PC-3 (cell line): ENCODE data around the gene HLF. TPM values are rescaled to one million over a fixed set of nuclear protein-coding genes. Genes with fewer than 3 reads are reported as not detected.
A peak's percentile ranks its signal among the peaks of the same experiment; 100 is the strongest.

Source experiments
- ATAC-seq: fragments of 200-7000 bp; cut with Tn5 transposase; 2 replicates; pipeline ENCODE4 v1.9.1; 2020; ENCODE audit warnings: mild to moderate bottlenecking, moderate library complexity
- BruUV-seq: library from RNA; stranded (reverse); fragments of 400-500 nt; replicated peaks from 2 replicates; lab custom pipeline; 2021; lab: Mats Ljungman, UMichigan
- CTCF ChIA-PET: fragments of 300-600 bp; sonication (Branson Sonifier 250); formaldehyde crosslinking; loops from one replicate; lab custom pipeline; 2022; ENCODE audit warnings: antibody characterized with exemption; lab: Charles Lee
- POLR2A ChIA-PET: fragments of 300-600 bp; sonication (Branson Sonifier 250); formaldehyde crosslinking; loops from one replicate; lab custom pipeline; 2022; ENCODE audit warnings: antibody characterized with exemption; ENCODE audit not compliant: unreplicated experiment; lab: Charles Lee
- DNase-seq: peaks from one replicate; pipeline ENCODE4 v3.0.0-alpha.2; 2015
- H2AFZ ChIP-seq: fragments of 300-600 bp; sonication (generic); 2 replicates; pipeline ENCODE4 v1.6.0; 2016; ENCODE audit warnings: antibody characterized with exemption, low read length
- H3F3A ChIP-seq: fragments of 300-600 bp; sonication (generic); one replicate; pipeline ENCODE4 v1.6.0; 2017; ENCODE audit warnings: antibody characterized with exemption, low read length, control low read depth, mild to moderate bottlenecking; ENCODE audit not compliant: unreplicated experiment
- H3K27ac ChIP-seq: fragments of 300-600 bp; sonication (generic); 2 replicates; pipeline ENCODE4 v1.5.1; 2016; ENCODE audit warnings: mild to moderate bottlenecking, low read length
- H3K27me3 ChIP-seq: fragments of 300-600 bp; sonication (generic); 2 replicates; pipeline ENCODE4 v1.6.1; 2016; ENCODE audit warnings: low read length, mixed read lengths
- H3K36me3 ChIP-seq: fragments of 300-600 bp; sonication (generic); 2 replicates; pipeline ENCODE4 v1.6.1; 2016; ENCODE audit warnings: low read depth, mixed run types, low read length, mixed read lengths
- H3K4me1 ChIP-seq: fragments of 300-600 bp; sonication (generic); 2 replicates; pipeline ENCODE4 v1.5.1; 2016; ENCODE audit warnings: low read length; ENCODE audit not compliant: insufficient read depth
- H3K4me2 ChIP-seq: fragments of 300-600 bp; sonication (generic); 2 replicates; pipeline ENCODE4 v1.6.0; 2016; ENCODE audit warnings: low read length
- H3K4me3 ChIP-seq: fragments of 300-600 bp; sonication (generic); 2 replicates; pipeline ENCODE4 v1.5.1; 2016; ENCODE audit warnings: mild to moderate bottlenecking, low read length, mixed read lengths
- H3K79me2 ChIP-seq: fragments of 300-600 bp; sonication (generic); 2 replicates; pipeline ENCODE4 v1.6.1; 2017; ENCODE audit warnings: low read length, mixed read lengths
- H3K9ac ChIP-seq: fragments of 300-600 bp; sonication (generic); 2 replicates; pipeline ENCODE4 v1.6.0; 2016; ENCODE audit warnings: mild to moderate bottlenecking, low read length
- H3K9me2 ChIP-seq: fragments of 300-600 bp; sonication (generic); replicated peaks from 2 replicates; pipeline ENCODE4 v1.6.1; 2016; ENCODE audit warnings: mixed run types, low read length, mixed read lengths
- H3K9me3 ChIP-seq: fragments of 300-600 bp; sonication (generic); 2 replicates; pipeline ENCODE4 v1.6.1; 2016; ENCODE audit warnings: low read length, mixed read lengths
- H4K20me1 ChIP-seq: fragments of 300-600 bp; sonication (generic); 2 replicates; pipeline ENCODE4 v1.6.1; 2016; ENCODE audit warnings: low read length, mixed read lengths
- EZH2 ChIP-seq: fragments of 300-600 bp; sonication (generic); IDR thresholded peaks from one replicate; pipeline ENCODE4 v1.6.1; 2017; ENCODE audit warnings: antibody characterized with exemption, mild to moderate bottlenecking, low read length; ENCODE audit not compliant: unreplicated experiment
- EZH2phosphoT487 ChIP-seq: fragments of 300-600 bp; sonication (generic); IDR thresholded peaks from 2 replicates; pipeline ENCODE4 v1.6.1; 2018; ENCODE audit warnings: mild to moderate bottlenecking, antibody characterized with exemption, low read length, borderline replicate concordance
- intact Hi-C: fragments of 100-400 bp; cut with micrococcal nuclease; formaldehyde crosslinking; loops from 2 replicates; pipeline ENCODE4 v1.9.0; 2023
- total RNA-seq: library from RNA; depleted of rRNA; stranded (reverse); fragments of >200 nt; gene quantifications from 2 replicates; pipeline ENCODE4 v1.2.3, GENCODE V29; 2014
- TF ChIP-seq, protein P1 (sequence below): fragments of 300-600 bp; sonication (generic); conservative IDR thresholded peaks from 2 replicates; pipeline ENCODE4 v1.5.1; 2017; ENCODE audit warnings: antibody characterized with exemption, low read depth, mild to moderate bottlenecking, low read length

The HLF gene
- total RNA-seq, 1 experiment from 2014 or later, result 0.66 TPM

DNA sequence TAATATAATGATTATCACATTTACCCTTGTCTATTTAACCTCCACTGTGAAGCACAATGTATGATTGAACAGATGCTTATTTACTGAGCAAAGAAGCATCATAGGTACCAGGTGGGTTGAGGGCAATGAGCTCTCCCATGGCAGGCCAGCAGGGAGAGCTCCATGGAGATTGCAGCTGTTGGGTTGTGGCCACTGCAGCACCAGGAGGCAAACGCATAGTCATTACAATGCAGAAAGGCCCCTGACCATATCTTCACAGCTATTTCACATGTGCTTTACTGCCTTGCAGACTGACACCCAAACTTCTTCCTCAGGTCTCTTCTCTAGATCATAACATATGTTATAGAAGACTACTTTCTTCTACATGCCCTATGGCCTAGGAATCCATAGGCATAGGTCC is 81.9 kb downstream of the HLF start:
- H3K4me2 ChIP-seq, result no peak overlapping the region
- no peak overlapping the region for H3K9ac ChIP-seq
- H3K9me2 ChIP-seq, result no peaks in the 10 kb centered on the region
- intact Hi-C loops, result loop anchor here (5.0 to 10.0 kb wide), 2 partner anchors 49 to 442 kb away; partner anchors contain the start of gene TOM1L1
- no peaks in the 10 kb centered on the region for H3K9me3 ChIP-seq
- H3K36me3 ChIP-seq, result no peaks in the 10 kb centered on the region
- no peak for ATAC-seq
- H3F3A ChIP-seq, result no peaks in the 10 kb centered on the region
- H3K27me3 ChIP-seq, result no peaks in the 10 kb centered on the region
- H3K79me2 ChIP-seq, result no peaks in the 10 kb centered on the region
- ChIA-PET POLR2A (no interaction called here), CTCF (no interaction called here)
- H4K20me1 ChIP-seq, result no peaks in the 10 kb centered on the region
- DNase-seq, result no peak
- no peak for TF ChIP-seq EZH2phosphoT487
- no peak for TF ChIP-seq EZH2
- no peak overlapping the region for H2AFZ ChIP-seq
- no peak overlapping the region for H3K4me3 ChIP-seq
- H3K4me1 ChIP-seq, result no peaks in the 10 kb centered on the region
- no TSS peak for BruUV-seq
- H3K27ac ChIP-seq, result no peak overlapping the region

DNA sequence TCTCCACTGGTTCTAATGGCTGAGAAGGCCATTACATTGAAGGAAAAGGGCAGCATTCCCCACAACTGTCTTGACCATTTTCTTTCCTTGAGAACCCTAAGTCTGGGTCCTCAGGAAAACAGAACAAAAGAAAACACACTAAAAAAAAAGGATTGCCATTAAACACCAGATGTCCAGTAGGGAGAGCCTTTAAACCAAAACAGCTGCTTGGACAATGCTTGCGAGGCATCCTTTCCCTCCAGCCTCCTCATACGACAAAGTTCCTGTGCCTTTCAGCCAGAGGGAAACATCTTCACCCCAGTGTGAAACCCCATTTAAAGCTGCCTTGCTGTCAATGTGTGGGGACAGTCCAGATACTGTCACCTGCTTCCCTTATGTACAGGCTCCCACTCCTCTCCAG is 82.6 kb downstream of the HLF start:
- Histone ChIP-seq H3K79me2 (no peaks in the 10 kb centered on the region), H2AFZ (no peak overlapping the region), H3K9me3 (no peaks in the 10 kb centered on the region), H3K9me2 (no peaks in the 10 kb centered on the region), H3K36me3 (no peaks in the 10 kb centered on the region), H3K4me3 (no peak overlapping the region), H3K9ac (no peak overlapping the region), H3K4me2 (no peak overlapping the region), H3F3A (no peaks in the 10 kb centered on the region), H4K20me1 (no peaks in the 10 kb centered on the region), H3K4me1 (no peaks in the 10 kb centered on the region), H3K27me3 (no peaks in the 10 kb centered on the region), H3K27ac (no peak overlapping the region)
- no TSS peak for BruUV-seq
- intact Hi-C loops, result loop anchor here (5.0 to 10.0 kb wide), 2 partner anchors 50 to 443 kb away; partner anchors contain the start of gene TOM1L1
- no peak for DNase-seq
- TF ChIP-seq, protein P1, sequence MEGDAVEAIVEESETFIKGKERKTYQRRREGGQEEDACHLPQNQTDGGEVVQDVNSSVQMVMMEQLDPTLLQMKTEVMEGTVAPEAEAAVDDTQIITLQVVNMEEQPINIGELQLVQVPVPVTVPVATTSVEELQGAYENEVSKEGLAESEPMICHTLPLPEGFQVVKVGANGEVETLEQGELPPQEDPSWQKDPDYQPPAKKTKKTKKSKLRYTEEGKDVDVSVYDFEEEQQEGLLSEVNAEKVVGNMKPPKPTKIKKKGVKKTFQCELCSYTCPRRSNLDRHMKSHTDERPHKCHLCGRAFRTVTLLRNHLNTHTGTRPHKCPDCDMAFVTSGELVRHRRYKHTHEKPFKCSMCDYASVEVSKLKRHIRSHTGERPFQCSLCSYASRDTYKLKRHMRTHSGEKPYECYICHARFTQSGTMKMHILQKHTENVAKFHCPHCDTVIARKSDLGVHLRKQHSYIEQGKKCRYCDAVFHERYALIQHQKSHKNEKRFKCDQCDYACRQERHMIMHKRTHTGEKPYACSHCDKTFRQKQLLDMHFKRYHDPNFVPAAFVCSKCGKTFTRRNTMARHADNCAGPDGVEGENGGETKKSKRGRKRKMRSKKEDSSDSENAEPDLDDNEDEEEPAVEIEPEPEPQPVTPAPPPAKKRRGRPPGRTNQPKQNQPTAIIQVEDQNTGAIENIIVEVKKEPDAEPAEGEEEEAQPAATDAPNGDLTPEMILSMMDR, result no peak
- TF ChIP-seq EZH2phosphoT487 (no peak), EZH2 (no peak)
- ATAC-seq, result no peak
- ChIA-PET CTCF (interaction anchor here (0.6 to 1.5 kb wide), 3 partner anchors 10 to 91 kb away, joined by 3 to 10 read pairs (median 7); no protein-coding TSS in a partner anchor), POLR2A (no interaction called here)

DNA sequence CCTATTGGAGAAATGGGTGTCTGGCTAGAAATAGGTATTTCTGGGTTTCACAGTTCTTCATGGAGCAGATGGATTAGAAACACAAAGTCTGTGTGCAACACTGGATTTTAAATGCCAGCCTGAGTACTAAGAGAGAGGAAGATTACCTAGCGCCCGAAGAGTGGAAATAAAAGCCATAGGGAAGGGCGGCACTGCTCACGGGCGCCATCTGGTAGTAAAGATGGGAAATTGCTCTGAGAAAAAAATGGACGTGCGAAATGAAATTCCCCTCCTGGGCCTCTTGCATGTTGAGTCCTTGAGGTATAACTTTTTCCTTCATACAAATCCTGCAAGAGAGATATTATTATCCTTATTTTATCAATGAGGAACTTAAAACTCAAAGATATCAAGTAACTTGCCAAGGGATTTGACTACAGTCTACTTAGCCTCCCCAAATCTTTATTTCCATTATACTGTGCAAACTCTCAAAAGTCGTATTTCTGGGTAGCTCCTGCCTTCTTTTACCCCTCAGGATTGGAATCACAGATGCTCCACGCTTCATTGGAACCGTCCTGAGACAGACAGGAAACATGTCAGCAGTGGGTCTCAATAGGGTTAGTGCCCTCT is 84.1 kb downstream of the HLF start:
- Histone ChIP-seq H2AFZ (peak overlapping the region; percentile 40; the same call in 1 of the 2 replicates), H3K27ac (no peak overlapping the region), H3K36me3 (no peaks in the 10 kb centered on the region), H4K20me1 (no peaks in the 10 kb centered on the region), H3K4me2 (peak overlapping the region; percentile 26; the same call in 1 of the 2 replicates), H3K9me3 (no peaks in the 10 kb centered on the region), H3K4me1 (no peaks in the 10 kb centered on the region), H3K4me3 (no peak overlapping the region), H3K9me2 (no peaks in the 10 kb centered on the region), H3K9ac (no peak overlapping the region), H3K79me2 (no peaks in the 10 kb centered on the region), H3F3A (no peaks in the 10 kb centered on the region), H3K27me3 (no peaks in the 10 kb centered on the region)
- intact Hi-C loops, result loop anchor here (1.0 to 10.0 kb wide), 5 partner anchors 52 to 444 kb away; partner anchors contain the start of gene TOM1L1
- CTCF ChIA-PET, result interaction anchor here (0.9 to 1.5 kb wide), 4 partner anchors 8 to 356 kb away, joined by 3 to 10 read pairs (median 4); no protein-coding TSS in a partner anchor
- TF ChIP-seq, protein P1, result peak; percentile 96
- no peak for TF ChIP-seq EZH2
- TF ChIP-seq EZH2phosphoT487, result no peak
- ATAC-seq, result peak; percentile 83
- BruUV-seq, result no TSS peak
- POLR2A ChIA-PET, result no interaction called here
- peak; percentile 72 for DNase-seq
